BLaER1 (cell line): Measurements from ENCODE around the gene PBX1.

Source experiments
- H3K27ac ChIP-seq: shearing (Covaris generic); formaldehyde crosslinking; 2 replicates; pipeline ENCODE4 v1.8.1; 2022
- H3K27me3 ChIP-seq: shearing (Covaris generic); formaldehyde crosslinking; 2 replicates; pipeline ENCODE4 v1.8.1; 2022
- H3K36me3 ChIP-seq: shearing (Covaris generic); formaldehyde crosslinking; 2 replicates; pipeline ENCODE4 v1.8.1; 2022
- H3K4me1 ChIP-seq: shearing (Covaris generic); formaldehyde crosslinking; 2 replicates; pipeline ENCODE4 v1.8.1; 2022
- H3K4me2 ChIP-seq: shearing (Covaris generic); formaldehyde crosslinking; 2 replicates; pipeline ENCODE4 v1.8.1; 2022
- H3K4me3 ChIP-seq: shearing (Covaris generic); formaldehyde crosslinking; 2 replicates; pipeline ENCODE4 v1.8.1; 2022
- H3K9ac ChIP-seq: shearing (Covaris generic); formaldehyde crosslinking; 2 replicates; pipeline ENCODE4 v1.8.1; 2022
- H3K9me3 ChIP-seq: shearing (Covaris generic); formaldehyde crosslinking; 2 replicates; pipeline ENCODE4 v1.8.1; 2022
- H4K20me1 ChIP-seq: shearing (Covaris generic); formaldehyde crosslinking; 2 replicates; pipeline ENCODE4 v1.8.1; 2022
- Cebpa-rat ChIP-seq: shearing (Covaris generic); IDR thresholded peaks from 2 replicates; pipeline ENCODE4 v1.8.1; 2022

The PBX1 gene

DNA sequence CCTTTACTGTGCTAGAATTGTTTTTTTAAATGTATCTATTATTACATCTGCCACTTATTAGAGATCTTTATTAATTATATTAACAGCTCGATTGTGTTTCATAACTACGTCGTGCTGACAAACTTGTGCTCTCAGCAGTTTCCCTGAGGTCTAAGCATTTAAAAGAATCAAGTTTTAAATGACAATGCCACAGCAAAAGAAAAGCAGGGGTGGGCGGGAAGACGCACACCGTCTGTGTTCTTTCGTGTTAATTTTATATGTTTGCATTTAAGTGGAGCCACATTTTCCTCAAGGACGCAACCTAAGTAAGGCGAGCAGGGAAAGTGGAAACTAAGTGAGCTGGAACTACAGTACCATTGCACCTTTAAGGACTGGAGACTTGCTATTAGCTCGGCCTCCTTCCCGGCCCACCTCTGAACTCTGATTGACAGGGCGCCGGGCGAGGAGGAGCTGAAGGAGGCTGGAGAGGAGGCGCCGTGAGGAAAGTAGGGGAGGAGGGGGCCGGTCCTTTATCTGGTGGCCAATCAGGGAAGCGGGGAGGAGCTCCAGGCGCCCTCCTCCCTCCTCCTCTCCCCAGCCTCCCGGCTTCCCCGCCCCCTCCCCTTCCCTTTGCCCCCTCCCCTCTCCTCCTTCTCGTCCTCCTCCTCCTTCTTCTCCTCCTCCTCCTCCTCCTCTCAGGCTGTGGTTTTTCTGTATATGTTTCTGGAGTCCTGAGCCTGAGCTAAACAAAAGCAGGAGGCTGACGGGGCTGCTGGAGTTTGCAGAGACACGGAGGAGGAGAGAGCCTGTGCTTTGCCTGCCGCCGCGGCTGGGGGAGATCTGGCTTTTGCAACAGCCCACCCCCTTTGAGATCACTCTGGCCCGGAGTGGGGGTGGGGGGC is at the start of gene PBX1:
PBX1 (plus strand) TSS at position 724 of the 881 bp plus-strand sequence.
- peaks cover 28% of the 10 kb centered on the region for H4K20me1 ChIP-seq
- H3K27me3 ChIP-seq, result peaks cover 45% of the 10 kb centered on the region
- no peaks in the 10 kb centered on the region for H3K36me3 ChIP-seq
- H3K4me2 ChIP-seq, result peak within 1 kb of the TSS; percentile 88
- H3K4me3 ChIP-seq, result peak within 1 kb of the TSS; percentile 58
- H3K4me1 ChIP-seq, result peaks cover 5% of the 10 kb centered on the region
- no peak within 1 kb of the TSS for H3K27ac ChIP-seq
- no peak for TF ChIP-seq Cebpa-rat
- H3K9me3 ChIP-seq, result 0 out of 2 replicates have a peak, but pooled peaks cover under 1% of the 10 kb centered on the region
- no peak within 1 kb of the TSS for H3K9ac ChIP-seq

DNA sequence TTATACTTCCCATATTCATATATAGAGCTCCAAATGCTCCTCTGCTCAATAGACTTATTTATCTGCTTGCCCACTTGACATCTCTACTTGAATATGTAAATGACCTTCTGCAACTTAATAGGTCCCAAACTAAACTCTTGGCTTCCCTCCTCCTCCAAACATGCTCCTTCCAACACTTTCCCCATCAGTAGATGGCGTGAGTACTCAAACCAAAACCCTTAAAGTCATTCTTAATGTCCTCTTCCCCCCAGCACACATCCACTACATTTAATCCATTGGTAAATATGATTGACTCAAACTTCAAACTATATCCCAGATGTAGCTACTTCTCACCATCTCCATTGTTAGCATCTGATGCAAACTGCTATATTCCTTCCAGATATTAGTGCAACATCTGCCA is 48.5 kb upstream of the PBX1 start:
- H3K27ac ChIP-seq, result no peak overlapping the region
- no peaks in the 10 kb centered on the region for H3K27me3 ChIP-seq
- no peaks in the 10 kb centered on the region for H4K20me1 ChIP-seq
- no peak overlapping the region for H3K4me2 ChIP-seq
- H3K4me3 ChIP-seq, result no peak overlapping the region
- H3K36me3 ChIP-seq, result no peaks in the 10 kb centered on the region
- no peak for TF ChIP-seq Cebpa-rat
- no peaks in the 10 kb centered on the region for H3K4me1 ChIP-seq
- H3K9me3 ChIP-seq, result no peaks in the 10 kb centered on the region
- no peak overlapping the region for H3K9ac ChIP-seq

DNA sequence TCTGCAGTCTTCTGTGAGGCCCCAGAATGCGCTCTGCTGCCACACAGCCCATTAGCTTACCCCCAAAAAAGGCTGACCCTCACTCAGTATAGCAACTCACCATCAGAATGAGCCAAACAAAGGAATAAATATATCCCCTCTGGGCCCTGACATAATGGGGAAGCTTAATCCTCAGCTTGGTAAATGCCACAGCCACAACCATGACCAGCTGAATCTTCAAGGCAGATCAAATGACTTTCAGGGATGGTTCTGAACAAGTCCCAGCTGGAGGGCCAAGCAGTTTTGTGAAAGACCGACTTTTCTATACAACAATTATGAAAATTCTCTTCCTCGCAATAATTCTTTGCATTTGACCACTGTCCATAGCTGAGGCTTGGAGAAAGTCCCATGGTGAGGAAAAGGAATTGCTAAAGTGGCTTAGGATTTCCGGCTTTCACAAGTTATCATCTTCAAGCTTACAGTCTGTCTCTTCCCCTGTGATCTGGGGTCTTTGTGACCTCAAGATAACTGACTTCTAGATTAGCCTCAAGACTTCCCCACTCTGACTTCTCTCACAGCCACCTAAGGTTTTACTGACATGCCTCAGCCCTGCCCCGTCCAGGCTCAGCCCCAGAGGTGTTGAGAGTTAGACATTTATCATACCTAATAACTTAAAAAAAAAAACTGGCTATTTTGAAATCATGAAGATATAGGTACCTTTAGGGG is 47.8 kb upstream of the PBX1 start:
- Histone ChIP-seq H4K20me1 (no peaks in the 10 kb centered on the region), H3K4me2 (no peak overlapping the region), H3K27me3 (no peaks in the 10 kb centered on the region), H3K4me3 (no peak overlapping the region), H3K36me3 (no peaks in the 10 kb centered on the region), H3K9ac (no peak overlapping the region), H3K9me3 (no peaks in the 10 kb centered on the region), H3K27ac (no peak overlapping the region), H3K4me1 (no peaks in the 10 kb centered on the region)
- TF ChIP-seq Cebpa-rat, result no peak

DNA sequence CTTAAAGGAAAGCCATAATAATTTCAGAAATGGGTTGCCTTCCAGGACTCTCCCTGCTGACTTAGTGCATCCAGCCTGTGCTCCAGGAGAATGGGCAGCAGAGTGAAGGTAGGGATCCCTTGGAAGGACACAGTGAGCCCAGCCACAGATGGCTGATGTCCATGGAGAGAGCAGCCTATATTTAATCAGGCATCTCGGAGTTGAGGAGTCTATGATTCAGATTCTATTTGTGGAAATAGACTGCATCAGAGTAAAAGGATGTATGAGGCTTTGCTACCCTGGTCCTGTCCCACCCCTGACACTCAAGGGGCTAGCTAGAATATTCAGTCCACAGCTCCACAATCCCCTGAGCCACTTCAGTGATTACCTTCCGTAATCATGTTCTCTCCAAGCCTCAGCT is 43.8 kb upstream of the PBX1 start:
- Histone ChIP-seq H3K27me3 (no peaks in the 10 kb centered on the region), H3K9ac (no peak overlapping the region), H3K4me1 (no peaks in the 10 kb centered on the region), H3K4me3 (no peak overlapping the region), H3K9me3 (no peaks in the 10 kb centered on the region), H4K20me1 (no peaks in the 10 kb centered on the region), H3K36me3 (no peaks in the 10 kb centered on the region), H3K4me2 (no peak overlapping the region), H3K27ac (no peak overlapping the region)
- no peak for TF ChIP-seq Cebpa-rat

DNA sequence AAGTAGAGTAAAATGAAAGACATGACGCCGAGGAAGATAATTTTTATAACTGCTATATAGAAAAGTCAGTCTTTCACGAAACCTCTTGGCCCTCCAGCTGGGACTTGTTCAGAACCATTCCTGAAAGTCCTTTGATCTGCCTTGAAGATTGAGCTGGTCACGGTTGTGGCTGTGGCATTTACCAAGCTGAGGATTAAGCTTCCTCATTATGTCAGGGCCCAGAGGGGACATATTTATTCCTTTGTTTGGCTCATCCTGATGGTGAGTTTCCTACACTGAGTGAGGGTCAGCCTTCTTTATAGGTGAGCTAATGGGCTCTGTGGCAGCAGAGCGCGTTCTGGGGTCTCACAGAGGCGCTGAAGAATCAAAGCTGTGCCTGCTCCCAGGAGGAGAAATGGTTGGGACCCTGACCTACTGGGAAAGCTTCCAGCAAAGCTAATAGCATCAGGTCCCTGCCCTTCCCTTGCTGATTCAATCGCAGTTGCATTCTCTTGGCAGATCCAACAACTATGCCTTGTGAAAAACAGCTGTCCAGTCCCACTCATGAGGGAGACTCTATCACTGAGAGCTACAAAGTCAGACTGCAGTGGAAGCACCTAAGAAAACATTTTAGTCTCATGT is 43.2 kb upstream of the PBX1 start:
- Histone ChIP-seq H3K27me3 (no peaks in the 10 kb centered on the region), H3K4me3 (no peak overlapping the region), H3K36me3 (no peaks in the 10 kb centered on the region), H3K4me1 (no peaks in the 10 kb centered on the region), H3K27ac (no peak overlapping the region), H3K9me3 (no peaks in the 10 kb centered on the region), H3K9ac (no peak overlapping the region), H4K20me1 (no peaks in the 10 kb centered on the region), H3K4me2 (no peak overlapping the region)
- no peak for TF ChIP-seq Cebpa-rat

DNA sequence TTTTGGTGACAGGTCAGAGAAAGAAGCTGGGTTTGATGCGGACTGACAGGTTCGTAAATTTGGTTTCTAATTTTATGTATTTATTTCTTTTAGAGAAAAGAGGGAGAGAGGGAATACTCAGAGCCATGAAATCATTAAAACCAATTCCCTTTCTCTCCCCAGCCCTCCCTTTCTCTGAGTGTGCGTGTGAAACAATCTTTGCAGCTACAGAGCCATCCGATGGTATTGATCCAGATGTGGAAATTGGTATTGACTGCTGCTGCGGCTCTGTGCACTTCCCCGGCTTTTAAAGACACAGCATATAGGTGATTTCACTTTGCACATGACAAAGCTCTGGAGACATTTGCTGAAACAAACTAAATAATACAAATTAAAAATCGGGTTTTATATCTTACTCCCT is 42.4 kb upstream of the PBX1 start:
- Histone ChIP-seq H3K27me3 (no peaks in the 10 kb centered on the region), H3K9ac (no peak overlapping the region), H3K27ac (no peak overlapping the region), H3K36me3 (no peaks in the 10 kb centered on the region), H4K20me1 (no peaks in the 10 kb centered on the region), H3K4me1 (no peaks in the 10 kb centered on the region), H3K9me3 (no peaks in the 10 kb centered on the region), H3K4me2 (no peak overlapping the region), H3K4me3 (no peak overlapping the region)
- TF ChIP-seq Cebpa-rat, result no peak

DNA sequence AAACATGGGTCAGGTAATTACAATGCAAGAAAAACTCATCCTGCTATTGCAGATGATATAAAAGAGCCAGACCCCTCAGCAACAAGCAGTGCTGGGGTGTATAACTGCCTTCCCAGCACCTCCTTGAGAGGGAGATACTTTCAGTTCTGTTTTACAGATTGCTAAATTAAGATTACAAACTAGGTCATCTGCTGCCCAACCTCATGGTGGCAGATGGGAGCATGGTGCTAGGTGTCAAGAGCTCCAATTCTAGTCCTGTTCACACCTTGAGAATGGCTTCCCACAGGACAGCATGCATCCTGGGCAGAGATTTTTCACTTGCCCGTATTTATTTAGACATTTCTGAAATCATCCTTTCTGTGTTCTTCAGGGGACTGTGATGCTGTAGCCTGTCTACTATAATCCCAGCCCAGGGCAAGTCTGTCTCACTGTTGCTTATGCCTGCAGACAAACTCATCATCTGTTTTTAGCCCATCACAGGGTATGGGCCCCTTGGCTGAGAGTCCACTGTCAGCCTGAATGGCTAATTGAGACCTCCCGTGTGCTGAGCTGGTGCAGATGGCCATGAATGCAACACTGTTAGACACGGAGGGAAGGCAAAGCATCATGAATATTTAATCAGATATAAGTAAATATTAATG is 40.2 kb upstream of the PBX1 start:
- Histone ChIP-seq H3K9me3 (no peaks in the 10 kb centered on the region), H3K9ac (no peak overlapping the region), H3K4me3 (no peak overlapping the region), H3K36me3 (no peaks in the 10 kb centered on the region), H4K20me1 (no peaks in the 10 kb centered on the region), H3K27ac (no peak overlapping the region), H3K4me1 (no peaks in the 10 kb centered on the region), H3K4me2 (no peak overlapping the region), H3K27me3 (no peaks in the 10 kb centered on the region)
- TF ChIP-seq Cebpa-rat, result no peak

DNA sequence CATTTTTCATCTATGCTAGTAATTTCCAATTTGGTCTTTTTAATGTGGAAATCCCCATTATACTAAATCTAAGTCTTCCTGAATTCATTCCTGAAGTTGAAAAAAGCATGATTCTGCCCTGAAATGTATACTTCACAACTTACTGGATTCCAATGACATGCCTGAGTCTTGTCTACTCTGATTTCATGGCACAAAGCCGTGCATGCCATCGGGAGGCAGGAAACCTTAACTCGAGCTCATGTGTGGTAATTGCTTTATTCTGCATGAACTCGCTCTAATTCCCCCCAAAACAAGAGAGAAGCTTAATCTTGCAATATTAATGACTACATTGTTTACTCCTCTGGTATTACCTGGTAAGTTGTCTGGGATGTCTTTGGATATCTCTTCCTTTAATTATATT is 39.6 kb upstream of the PBX1 start:
- H3K36me3 ChIP-seq, result no peaks in the 10 kb centered on the region
- H4K20me1 ChIP-seq, result no peaks in the 10 kb centered on the region
- no peak overlapping the region for H3K4me3 ChIP-seq
- H3K27me3 ChIP-seq, result no peaks in the 10 kb centered on the region
- no peaks in the 10 kb centered on the region for H3K4me1 ChIP-seq
- no peak overlapping the region for H3K9ac ChIP-seq
- H3K4me2 ChIP-seq, result no peak overlapping the region
- no peaks in the 10 kb centered on the region for H3K9me3 ChIP-seq
- H3K27ac ChIP-seq, result no peak overlapping the region
- no peak for TF ChIP-seq Cebpa-rat

DNA sequence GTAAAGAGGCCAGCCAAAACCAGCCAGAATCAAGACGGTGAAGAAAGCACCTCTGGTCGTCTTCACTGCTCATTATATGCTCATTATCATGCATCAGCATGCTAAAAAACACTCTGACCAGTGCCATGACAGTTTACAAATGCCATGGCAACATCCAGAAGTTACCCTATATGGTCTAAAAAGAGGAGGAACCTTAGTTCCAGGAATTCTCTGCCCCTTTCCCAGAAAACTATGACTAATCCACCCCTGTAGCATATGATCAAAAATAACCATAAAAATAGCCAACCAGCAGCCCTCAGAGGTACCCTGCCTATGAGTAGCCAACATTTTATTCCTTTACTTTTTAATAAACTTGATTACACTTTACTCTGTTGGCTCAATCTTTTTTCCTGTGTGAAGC is 34.2 kb upstream of the PBX1 start:
- H3K9ac ChIP-seq, result no peak overlapping the region
- H3K27me3 ChIP-seq, result no peaks in the 10 kb centered on the region
- no peak overlapping the region for H3K27ac ChIP-seq
- no peaks in the 10 kb centered on the region for H3K36me3 ChIP-seq
- no peaks in the 10 kb centered on the region for H4K20me1 ChIP-seq
- TF ChIP-seq Cebpa-rat, result no peak
- H3K9me3 ChIP-seq, result peaks cover 14% of the 10 kb centered on the region
- H3K4me2 ChIP-seq, result no peak overlapping the region
- no peak overlapping the region for H3K4me3 ChIP-seq
- H3K4me1 ChIP-seq, result no peaks in the 10 kb centered on the region
